Endothelial cell (in vitro differentiated cells): Measurements from ENCODE around the gene TCAF1. TPM values are rescaled to one million over a fixed set of nuclear protein-coding genes. Genes with fewer than 3 reads are reported as not detected.
"Not testable (repeated sequence)": the region's sequence is repeated elsewhere in the genome, so short reads cannot be mapped to it uniquely, and the experiment has no call there.

Experiments
- DNase-seq: peaks from one replicate; pipeline ENCODE4 v3.0.0; 2021; ENCODE audit warnings: low spot score
- H3K27ac Mint-ChIP-seq: one replicate; pipeline ENCODE4 v1.8.0; 2021; ENCODE audit warnings: mixed read lengths, inconsistent platforms; ENCODE audit not compliant: unreplicated experiment
- H3K27me3 Mint-ChIP-seq: one replicate; pipeline ENCODE4 v1.8.0; 2021; ENCODE audit warnings: mild to moderate bottlenecking, moderate library complexity, mixed read lengths, inconsistent platforms; ENCODE audit not compliant: unreplicated experiment
- H3K36me3 Mint-ChIP-seq: one replicate; pipeline ENCODE4 v1.8.0; 2021; ENCODE audit warnings: mild to moderate bottlenecking, low read depth, mixed read lengths, inconsistent platforms; ENCODE audit not compliant: unreplicated experiment
- H3K4me1 Mint-ChIP-seq: one replicate; pipeline ENCODE4 v1.8.0; 2021; ENCODE audit warnings: mild to moderate bottlenecking, mixed read lengths, inconsistent platforms; ENCODE audit not compliant: unreplicated experiment
- H3K4me3 Mint-ChIP-seq: one replicate; pipeline ENCODE4 v1.8.0; 2021; ENCODE audit warnings: mild to moderate bottlenecking, mixed read lengths, inconsistent platforms; ENCODE audit not compliant: unreplicated experiment
- H3K9me3 Mint-ChIP-seq: one replicate; pipeline ENCODE4 v1.8.0; 2021; ENCODE audit warnings: mixed read lengths, inconsistent platforms; ENCODE audit not compliant: unreplicated experiment
- total RNA-seq: library from RNA; stranded (reverse); fragmentation: NEBNext Ultra II Directional; extraction: Animal tissue kit (Norgen Biotek cat#: 25700); gene quantifications from one replicate; pipeline ENCODE4 v1.2.1, GENCODE V29; 2021; ENCODE audit not compliant: unreplicated experiment
- TF ChIP-seq, protein P1 (sequence below): fragments of 200-600 bp; sonication (generic); IDR thresholded peaks from one replicate; pipeline ENCODE4 v1.5.0; 2021; ENCODE audit warnings: antibody characterized with exemption; ENCODE audit not compliant: unreplicated experiment

Gene TCAF1
- total RNA-seq, 1 donor from 2014 or later = 79.7 TPM

DNA sequence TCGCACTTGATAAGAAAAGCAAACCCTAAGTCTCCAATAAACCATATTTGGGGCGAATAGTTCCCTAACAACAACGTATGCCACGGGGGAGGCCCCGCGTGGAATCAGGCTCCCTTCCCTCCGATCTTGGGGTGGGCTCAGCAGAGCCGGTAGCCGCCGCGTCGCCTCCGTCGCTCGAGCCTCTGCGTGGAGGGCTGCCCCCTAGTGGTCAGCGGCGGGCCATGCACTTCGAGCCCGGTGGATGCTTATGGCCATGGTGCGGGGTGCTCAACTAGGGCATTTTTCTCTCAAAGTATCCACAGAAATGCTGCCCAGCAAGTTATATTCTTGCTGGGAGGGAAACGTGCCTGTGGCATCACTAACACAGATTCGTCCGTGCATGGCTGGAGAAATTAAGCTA lies 64.8 kb downstream of the TCAF1 start:
- not testable (repeated sequence) for H3K27ac Mint-ChIP-seq, H3K27me3 Mint-ChIP-seq, H3K4me3 Mint-ChIP-seq, H3K36me3 Mint-ChIP-seq, H3K9me3 Mint-ChIP-seq, H3K4me1 Mint-ChIP-seq
- peak; percentile 99 for DNase-seq
- TF ChIP-seq, protein P1, sequence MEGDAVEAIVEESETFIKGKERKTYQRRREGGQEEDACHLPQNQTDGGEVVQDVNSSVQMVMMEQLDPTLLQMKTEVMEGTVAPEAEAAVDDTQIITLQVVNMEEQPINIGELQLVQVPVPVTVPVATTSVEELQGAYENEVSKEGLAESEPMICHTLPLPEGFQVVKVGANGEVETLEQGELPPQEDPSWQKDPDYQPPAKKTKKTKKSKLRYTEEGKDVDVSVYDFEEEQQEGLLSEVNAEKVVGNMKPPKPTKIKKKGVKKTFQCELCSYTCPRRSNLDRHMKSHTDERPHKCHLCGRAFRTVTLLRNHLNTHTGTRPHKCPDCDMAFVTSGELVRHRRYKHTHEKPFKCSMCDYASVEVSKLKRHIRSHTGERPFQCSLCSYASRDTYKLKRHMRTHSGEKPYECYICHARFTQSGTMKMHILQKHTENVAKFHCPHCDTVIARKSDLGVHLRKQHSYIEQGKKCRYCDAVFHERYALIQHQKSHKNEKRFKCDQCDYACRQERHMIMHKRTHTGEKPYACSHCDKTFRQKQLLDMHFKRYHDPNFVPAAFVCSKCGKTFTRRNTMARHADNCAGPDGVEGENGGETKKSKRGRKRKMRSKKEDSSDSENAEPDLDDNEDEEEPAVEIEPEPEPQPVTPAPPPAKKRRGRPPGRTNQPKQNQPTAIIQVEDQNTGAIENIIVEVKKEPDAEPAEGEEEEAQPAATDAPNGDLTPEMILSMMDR = peak; percentile 70

DNA sequence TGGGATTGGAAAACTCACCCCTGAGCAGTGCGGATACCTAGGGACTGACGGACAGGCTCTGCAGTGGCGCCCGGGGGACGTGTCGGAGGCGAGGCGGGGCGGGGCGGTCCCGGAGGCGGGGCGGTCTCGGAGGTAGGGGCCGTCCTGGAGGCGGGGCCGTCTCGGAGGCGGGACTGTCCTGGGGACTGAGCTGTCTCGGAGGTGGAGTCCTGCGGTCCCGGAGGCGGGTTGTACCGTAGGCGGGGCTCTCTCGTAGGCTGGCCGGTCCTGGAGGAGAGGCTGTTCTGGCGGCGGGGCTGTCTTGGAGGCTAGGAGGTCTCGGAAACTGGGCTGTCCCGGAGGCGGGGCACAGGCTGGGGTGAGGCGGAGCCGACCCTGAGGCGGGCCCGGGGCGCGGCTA lies 65.4 kb downstream of the TCAF1 start:
- DNase-seq = peak; percentile 96
- not testable (repeated sequence) for H3K36me3 Mint-ChIP-seq, H3K9me3 Mint-ChIP-seq, H3K27ac Mint-ChIP-seq, H3K27me3 Mint-ChIP-seq, H3K4me3 Mint-ChIP-seq, H3K4me1 Mint-ChIP-seq

DNA sequence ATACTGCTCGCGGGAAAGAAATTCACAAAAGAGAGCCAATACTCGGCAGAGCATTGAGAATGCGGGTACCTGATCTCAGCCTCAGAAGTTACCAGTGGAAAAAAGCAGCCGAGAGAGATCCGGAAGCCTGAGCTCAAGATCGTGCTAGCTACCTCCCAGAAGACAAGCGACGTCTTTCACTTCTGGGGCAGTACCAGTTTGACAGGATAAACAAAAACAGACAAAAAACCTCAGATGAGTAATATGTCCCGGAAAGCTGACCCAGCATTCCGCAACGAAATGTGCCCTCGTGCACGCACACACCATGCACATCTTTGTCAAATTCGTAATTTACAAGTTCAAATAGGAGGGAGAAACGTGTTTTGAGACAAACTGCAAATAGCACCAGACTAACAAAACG lies 65.9 kb downstream of the TCAF1 start:
- not testable (repeated sequence) for H3K36me3 Mint-ChIP-seq, H3K27ac Mint-ChIP-seq, H3K4me3 Mint-ChIP-seq, H3K9me3 Mint-ChIP-seq, H3K4me1 Mint-ChIP-seq, DNase-seq, H3K27me3 Mint-ChIP-seq

DNA sequence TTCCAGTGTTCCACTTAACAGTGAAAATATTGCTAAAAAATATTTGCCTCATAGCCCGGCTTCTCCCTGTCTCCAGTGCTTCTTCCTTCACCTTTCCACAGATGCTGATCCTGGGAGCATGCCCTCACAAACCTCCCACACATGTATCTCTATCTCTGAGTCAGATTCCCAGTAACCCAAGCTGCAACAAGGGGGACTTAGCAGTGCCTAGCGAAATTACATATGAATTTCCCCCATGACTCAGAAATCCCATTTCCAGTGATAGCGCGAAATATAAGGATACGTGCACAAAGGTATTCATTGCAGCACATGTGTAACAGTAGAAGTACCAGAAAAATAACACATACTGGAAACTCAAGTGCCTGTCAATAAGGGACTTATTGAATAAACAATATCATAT lies 75.4 kb downstream of the TCAF1 start:
- H3K27ac Mint-ChIP-seq, H3K36me3 Mint-ChIP-seq: not testable (repeated sequence)

DNA sequence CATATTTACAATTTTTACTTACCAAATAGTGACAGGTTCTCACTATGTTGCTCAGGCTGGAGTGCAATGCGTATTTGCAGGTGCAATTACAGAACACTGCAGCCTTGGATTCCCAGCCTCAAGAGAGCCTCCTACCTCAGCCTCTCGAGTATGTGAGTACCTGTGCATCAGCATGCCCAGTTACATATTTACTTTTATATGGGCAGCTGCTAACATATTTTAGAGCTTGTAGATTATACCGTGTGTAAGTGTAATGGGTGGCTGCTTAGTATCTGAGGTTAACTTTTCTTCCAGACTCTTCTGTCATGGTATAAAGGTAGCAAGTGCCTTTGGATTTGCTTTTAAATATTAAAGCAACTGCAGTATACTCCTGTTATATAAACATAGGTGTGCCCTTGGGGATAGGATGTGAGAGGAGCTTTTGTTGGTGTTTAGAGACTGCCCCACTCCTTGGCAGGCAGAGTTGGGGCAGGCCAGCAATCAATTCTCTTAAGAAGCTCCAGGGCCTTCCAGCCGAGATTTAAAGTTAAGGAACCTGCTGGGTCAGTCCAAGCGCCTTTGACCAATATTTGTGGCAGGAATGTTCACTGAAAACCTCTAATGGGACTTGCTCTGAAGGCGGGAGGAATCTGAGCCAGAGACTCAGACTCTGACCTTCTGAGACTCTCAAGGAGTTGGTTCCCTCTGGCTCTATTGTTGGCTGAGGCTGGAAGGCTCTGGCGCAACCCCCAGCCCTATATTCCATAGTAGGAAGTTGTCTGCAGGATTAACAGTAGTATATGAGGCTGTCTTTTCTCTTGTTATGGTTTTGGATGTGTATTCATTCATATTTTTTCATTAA lies 77.5 kb downstream of the TCAF1 start:
- H3K4me1 Mint-ChIP-seq, H3K36me3 Mint-ChIP-seq, H3K4me3 Mint-ChIP-seq, DNase-seq, H3K9me3 Mint-ChIP-seq, H3K27me3 Mint-ChIP-seq, H3K27ac Mint-ChIP-seq: not testable (repeated sequence)

More for the DNA sequence above, 75.4 kb downstream of the TCAF1 start:
- not testable (repeated sequence) for H3K27me3 Mint-ChIP-seq, DNase-seq, H3K4me1 Mint-ChIP-seq, H3K4me3 Mint-ChIP-seq, H3K9me3 Mint-ChIP-seq

DNA sequence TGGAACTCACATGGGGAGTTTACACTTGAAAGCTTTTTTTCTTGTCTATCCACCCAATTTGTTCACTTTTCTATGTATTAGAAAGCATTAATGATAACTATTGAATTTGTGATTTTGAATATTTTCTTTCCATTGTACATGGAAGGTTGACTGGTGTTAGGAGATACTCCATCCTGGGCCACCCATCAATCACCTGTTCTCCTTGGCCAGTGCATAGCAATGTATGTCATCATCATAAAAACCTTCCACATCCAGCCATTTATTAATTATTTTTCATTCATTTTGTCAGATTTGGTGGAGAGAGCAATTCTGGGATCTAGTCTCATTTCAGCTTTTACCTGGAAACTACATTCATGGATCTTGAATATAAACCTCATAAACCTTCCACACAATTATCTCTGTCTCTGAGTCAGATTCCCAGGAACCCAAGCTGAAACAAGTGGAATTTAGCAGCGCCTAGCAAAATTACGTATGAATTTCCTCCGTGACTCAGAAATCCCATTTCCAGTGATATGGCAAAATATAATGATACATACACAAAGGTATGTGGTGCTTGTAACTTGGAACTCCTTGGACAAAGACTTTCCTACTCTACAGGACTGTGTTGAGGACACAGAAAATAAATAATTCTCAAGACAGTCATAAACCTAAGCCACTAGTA lies 78.2 kb downstream of the TCAF1 start:
- H3K27ac Mint-ChIP-seq, DNase-seq, H3K4me3 Mint-ChIP-seq, H3K36me3 Mint-ChIP-seq, H3K4me1 Mint-ChIP-seq, H3K27me3 Mint-ChIP-seq, H3K9me3 Mint-ChIP-seq: not testable (repeated sequence)

DNA sequence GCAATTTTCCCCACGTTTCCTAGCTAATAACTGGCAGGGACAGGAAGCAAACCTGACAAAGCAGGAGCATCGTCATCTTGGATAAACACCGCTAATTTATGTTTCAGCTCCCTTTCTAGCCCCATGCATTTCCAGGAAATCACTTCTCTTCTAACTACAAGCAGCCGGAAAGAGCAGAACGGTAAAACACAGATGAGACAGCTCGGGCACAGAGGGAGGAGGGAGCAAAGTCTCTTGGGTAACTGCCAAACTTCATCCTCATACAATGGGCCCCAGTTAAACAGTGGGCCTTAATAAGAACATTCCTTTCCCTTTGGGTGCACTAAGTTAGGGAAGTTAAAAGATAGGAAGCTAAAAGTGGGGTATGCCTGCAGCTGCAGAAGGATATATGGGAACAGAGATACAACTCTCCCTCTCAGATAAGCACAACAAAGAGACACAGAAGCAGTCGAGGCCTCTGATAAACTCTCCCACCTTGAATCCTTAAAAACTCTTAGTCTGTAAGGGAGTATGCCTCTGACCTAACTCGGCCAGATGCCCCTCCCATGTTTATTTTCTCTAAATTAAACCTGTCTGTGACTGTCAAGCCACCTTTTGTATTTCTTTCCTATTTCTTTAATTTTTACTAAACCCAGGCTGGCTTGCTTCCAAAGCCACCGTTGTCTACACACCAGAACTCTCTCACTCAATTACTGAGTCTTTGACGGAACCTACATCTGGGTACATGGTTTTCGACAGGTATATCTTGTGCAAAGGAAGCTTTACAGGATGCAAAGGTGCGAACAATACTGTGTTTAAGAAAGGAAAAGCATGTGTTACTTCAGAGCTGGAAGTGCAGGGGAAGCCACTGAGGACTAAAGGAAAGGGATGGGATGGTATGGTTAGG lies 80.3 kb downstream of the TCAF1 start:
- H3K9me3 Mint-ChIP-seq, H3K4me1 Mint-ChIP-seq, H3K36me3 Mint-ChIP-seq, H3K4me3 Mint-ChIP-seq, DNase-seq, H3K27me3 Mint-ChIP-seq, H3K27ac Mint-ChIP-seq: not testable (repeated sequence)

DNA sequence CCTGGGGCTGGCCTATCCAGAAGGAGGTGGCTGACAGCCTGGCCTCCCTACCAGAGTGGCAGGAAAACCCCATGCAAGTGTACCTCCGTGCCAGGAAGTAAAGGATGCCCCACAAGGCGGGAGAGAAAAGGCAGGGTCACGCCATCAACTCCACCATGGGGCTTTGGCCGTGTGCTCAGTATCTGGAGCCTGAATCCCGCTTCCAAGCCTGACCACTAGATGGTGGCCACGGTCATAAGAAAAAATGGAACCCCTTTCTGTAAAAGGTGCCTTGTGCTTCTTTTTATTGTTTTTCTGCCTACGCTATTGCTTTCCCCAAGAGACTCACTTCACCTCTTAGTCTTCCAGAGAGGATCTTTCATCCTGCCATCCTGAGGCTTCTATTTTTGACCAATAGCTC lies 84.1 kb downstream of the TCAF1 start:
- not testable (repeated sequence) for H3K4me3 Mint-ChIP-seq, DNase-seq, H3K27ac Mint-ChIP-seq, H3K4me1 Mint-ChIP-seq, H3K36me3 Mint-ChIP-seq, H3K9me3 Mint-ChIP-seq, H3K27me3 Mint-ChIP-seq

DNA sequence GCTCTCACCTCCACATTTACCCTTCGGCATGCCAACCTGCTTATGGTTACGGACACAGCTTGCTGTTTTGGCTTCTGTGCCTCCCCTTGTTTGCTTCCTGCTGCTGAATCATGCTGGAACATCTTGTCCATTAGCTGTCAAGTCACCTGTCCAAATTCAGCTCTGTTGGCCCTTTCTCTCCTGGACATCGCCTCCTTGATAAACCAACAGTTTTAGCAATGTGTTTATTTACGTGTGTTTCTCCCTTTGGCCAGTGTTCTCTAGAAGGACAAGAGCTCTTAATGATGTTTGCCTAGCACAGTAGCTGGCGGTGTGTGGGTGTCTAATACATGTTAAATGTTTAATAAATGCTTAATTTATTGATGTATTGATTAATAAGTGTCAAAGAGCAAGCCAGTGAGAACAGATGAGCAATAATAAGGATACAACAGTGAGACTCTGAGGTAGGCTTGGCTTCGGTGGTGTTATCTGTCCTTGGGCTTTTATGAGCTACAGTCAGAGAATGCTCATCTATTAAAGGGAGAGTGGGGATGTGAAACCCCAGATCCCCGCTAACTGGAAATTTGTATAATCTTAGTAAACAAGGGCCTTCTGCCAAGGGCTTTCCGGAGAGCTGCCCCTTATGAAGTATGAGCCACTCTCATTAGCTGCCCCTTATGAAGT lies 85.4 kb downstream of the TCAF1 start:
- H3K4me3 Mint-ChIP-seq, H3K9me3 Mint-ChIP-seq, H3K4me1 Mint-ChIP-seq, H3K27me3 Mint-ChIP-seq, DNase-seq, H3K27ac Mint-ChIP-seq, H3K36me3 Mint-ChIP-seq: not testable (repeated sequence)

DNA sequence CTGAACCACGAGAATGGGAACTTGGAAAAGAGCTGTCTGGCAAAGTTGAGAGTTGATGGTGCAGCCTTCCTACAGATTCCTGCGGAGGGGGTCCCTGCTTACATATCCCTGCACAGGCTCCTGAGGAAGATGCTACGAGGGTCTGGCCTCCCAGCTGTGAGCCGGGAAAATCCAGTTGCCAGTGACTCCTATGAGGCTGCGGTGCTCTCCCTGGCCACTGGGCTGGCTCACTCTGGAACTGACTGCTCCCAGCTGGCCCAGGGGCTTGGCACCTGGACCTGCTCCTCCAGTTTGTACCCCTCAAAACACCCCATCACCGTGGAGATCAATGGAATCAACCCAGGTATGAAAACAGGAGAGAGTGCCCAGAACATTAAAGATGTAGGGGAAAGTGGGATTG lies 91.3 kb downstream of the TCAF1 start:
- not testable (repeated sequence) for H3K9me3 Mint-ChIP-seq, H3K4me3 Mint-ChIP-seq, H3K36me3 Mint-ChIP-seq, H3K27ac Mint-ChIP-seq, H3K4me1 Mint-ChIP-seq, H3K27me3 Mint-ChIP-seq, DNase-seq
